Measurements from ENCODE around the gene CPB1.

DNA sequence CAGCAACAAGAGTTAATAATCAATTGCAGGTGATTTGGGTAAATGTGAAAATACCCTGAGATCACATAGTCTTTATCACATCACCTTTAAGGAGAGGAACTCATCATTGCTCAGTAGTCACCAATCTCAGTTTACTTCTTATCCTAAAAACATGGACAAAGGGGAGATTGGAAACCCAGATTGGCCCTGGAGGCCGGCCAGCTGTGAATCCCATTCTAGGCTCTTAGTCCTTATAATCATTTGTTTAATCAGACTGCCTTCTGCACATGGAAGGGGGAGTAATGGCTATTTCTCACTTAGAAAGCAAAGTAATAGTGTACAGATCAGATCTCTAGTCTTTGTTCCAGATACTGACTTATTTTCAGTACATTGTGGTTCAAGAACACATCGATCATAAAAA, 37.2 kb upstream of the CPB1 start:
- TF ChIP-seq, protein P1, sequence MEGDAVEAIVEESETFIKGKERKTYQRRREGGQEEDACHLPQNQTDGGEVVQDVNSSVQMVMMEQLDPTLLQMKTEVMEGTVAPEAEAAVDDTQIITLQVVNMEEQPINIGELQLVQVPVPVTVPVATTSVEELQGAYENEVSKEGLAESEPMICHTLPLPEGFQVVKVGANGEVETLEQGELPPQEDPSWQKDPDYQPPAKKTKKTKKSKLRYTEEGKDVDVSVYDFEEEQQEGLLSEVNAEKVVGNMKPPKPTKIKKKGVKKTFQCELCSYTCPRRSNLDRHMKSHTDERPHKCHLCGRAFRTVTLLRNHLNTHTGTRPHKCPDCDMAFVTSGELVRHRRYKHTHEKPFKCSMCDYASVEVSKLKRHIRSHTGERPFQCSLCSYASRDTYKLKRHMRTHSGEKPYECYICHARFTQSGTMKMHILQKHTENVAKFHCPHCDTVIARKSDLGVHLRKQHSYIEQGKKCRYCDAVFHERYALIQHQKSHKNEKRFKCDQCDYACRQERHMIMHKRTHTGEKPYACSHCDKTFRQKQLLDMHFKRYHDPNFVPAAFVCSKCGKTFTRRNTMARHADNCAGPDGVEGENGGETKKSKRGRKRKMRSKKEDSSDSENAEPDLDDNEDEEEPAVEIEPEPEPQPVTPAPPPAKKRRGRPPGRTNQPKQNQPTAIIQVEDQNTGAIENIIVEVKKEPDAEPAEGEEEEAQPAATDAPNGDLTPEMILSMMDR (IDR thresholded peaks at IDR 0.05; ENCODE audit: low read depth, low read length), result no peak
- no peak for TF ChIP-seq POLR2A (IDR thresholded peaks at IDR 0.05; ENCODE audit: extremely low read depth, insufficient read length)
